Fibroblast of lung (primary cell): ENCODE data around the gene S100A14. TPM values are rescaled to one million over a fixed set of nuclear protein-coding genes. Genes with fewer than 3 reads are reported as not detected.

ENCODE experiments used
- DNase-seq, 2 donors: peaks; one replicate each; pipeline versions ENCODE4 v3.0.0 to v3.0.0-alpha.2; 2010; ENCODE audit warnings: low read depth in 2 of 2
- H2AFZ ChIP-seq: 2 replicates; pipeline ENCODE4 v1.5.1; 2012; ENCODE audit warnings: low read length, control low read depth, inconsistent platforms
- H3K27ac ChIP-seq: 2 replicates; pipeline ENCODE4 v1.5.1; 2011; ENCODE audit warnings: low read length, control low read depth; ENCODE audit not compliant: insufficient read depth
- H3K27me3 ChIP-seq: 2 replicates; pipeline ENCODE4 v1.5.1; 2011; ENCODE audit warnings: mild to moderate bottlenecking, low read length; ENCODE audit not compliant: control insufficient read depth, insufficient read depth
- H3K36me3 ChIP-seq: 2 replicates; pipeline ENCODE4 v1.5.1; 2011; ENCODE audit warnings: low read length; ENCODE audit not compliant: control insufficient read depth, insufficient read depth
- H3K4me1 ChIP-seq: 2 replicates; pipeline ENCODE4 v1.5.1; 2011; ENCODE audit warnings: low read length; ENCODE audit not compliant: control insufficient read depth, insufficient read depth; ENCODE audit errors: extremely low read depth
- H3K4me2 ChIP-seq: 2 replicates; pipeline ENCODE4 v1.5.1; 2011; ENCODE audit warnings: low read length, control low read depth; ENCODE audit not compliant: insufficient read depth; ENCODE audit errors: extremely low read depth
- H3K4me3 ChIP-seq, 4 experiments: fragments of 200-600 bp in 1 of 4; sonication (generic) in 1 of 4; replicated peaks in 1 of 4; 2 replicates each; pipeline ENCODE4 v1.5.1; 2011 to 2016; ENCODE audit warnings: low read length in 4 of 4, low read depth in 3 of 4, mild to moderate bottlenecking in 3 of 4, control low read depth in 2 of 4, inconsistent platforms in 1 of 4, mixed read lengths in 1 of 4; ENCODE audit not compliant: insufficient read depth in 1 of 4; ENCODE audit errors: control extremely low read depth in 1 of 4
- H3K79me2 ChIP-seq: 2 replicates; pipeline ENCODE4 v1.5.1; 2012; ENCODE audit warnings: mild to moderate bottlenecking, low read length, inconsistent platforms; ENCODE audit not compliant: control insufficient read depth, insufficient read depth
- H3K9ac ChIP-seq: 2 replicates; pipeline ENCODE4 v1.5.1; 2011; ENCODE audit warnings: mild to moderate bottlenecking, low read length, control low read depth; ENCODE audit not compliant: insufficient read depth
- H3K9me3 ChIP-seq: 2 replicates; pipeline ENCODE4 v1.5.1; 2012; ENCODE audit warnings: low read depth, low read length; ENCODE audit not compliant: control insufficient read depth, insufficient read depth
- H4K20me1 ChIP-seq: 2 replicates; pipeline ENCODE4 v1.5.1; 2011; ENCODE audit warnings: low read length; ENCODE audit not compliant: control insufficient read depth, insufficient read depth; ENCODE audit errors: extremely low read depth
- EZH2 ChIP-seq: IDR thresholded peaks from 2 replicates; pipeline ENCODE4 v1.5.1; 2012; ENCODE audit warnings: low read length, control low read depth, mild to moderate bottlenecking; ENCODE audit errors: missing control alignments
- polyA plus RNA-seq, 2 donors: library from polyadenylated mRNA; depleted of rRNA in 1 of 2; stranded (reverse) in 1 of 2; unstranded in 1 of 2; fragments of >200 nt; gene quantifications; 2 replicates each; pipeline ENCODE4 v1.2.1, GENCODE V29; 2011 to 2012; ENCODE audit warnings: missing spikeins in 1 of 2
- total RNA-seq: library from RNA; depleted of rRNA; stranded (reverse); fragments of >200 nt; gene quantifications from 2 replicates; pipeline ENCODE4 v1.2.1, GENCODE V29; 2014
- TF ChIP-seq, protein P1 (sequence below), 2 donors: IDR thresholded peaks in 1 of 2; conservative IDR thresholded peaks in 1 of 2; 1 replicate in 1 of 2; 2 replicates in 1 of 2; pipeline ENCODE4 v1.5.1; 2011 to 2012; ENCODE audit warnings: low read length in 2 of 2, control low read depth in 1 of 2, inconsistent platforms in 1 of 2, low read depth in 1 of 2, mild to moderate bottlenecking in 1 of 2

Gene S100A14
- total and polyA plus RNA-seq, 2 donors (not counting 1 experiment from before 2014, with no cell fraction given): 0.33 to 0.51 TPM

GRCh38 chr1:153648000-153648643 is 32.0 kb upstream of the S100A14 start:
- H3K79me2 ChIP-seq: no peaks in the 10 kb centered on the region
- H3K9me3 ChIP-seq: no peaks in the 10 kb centered on the region
- H3K4me1 ChIP-seq: peaks cover 3% of the 10 kb centered on the region
- no peak overlapping the region for H3K4me2 ChIP-seq
- TF ChIP-seq, protein P1, sequence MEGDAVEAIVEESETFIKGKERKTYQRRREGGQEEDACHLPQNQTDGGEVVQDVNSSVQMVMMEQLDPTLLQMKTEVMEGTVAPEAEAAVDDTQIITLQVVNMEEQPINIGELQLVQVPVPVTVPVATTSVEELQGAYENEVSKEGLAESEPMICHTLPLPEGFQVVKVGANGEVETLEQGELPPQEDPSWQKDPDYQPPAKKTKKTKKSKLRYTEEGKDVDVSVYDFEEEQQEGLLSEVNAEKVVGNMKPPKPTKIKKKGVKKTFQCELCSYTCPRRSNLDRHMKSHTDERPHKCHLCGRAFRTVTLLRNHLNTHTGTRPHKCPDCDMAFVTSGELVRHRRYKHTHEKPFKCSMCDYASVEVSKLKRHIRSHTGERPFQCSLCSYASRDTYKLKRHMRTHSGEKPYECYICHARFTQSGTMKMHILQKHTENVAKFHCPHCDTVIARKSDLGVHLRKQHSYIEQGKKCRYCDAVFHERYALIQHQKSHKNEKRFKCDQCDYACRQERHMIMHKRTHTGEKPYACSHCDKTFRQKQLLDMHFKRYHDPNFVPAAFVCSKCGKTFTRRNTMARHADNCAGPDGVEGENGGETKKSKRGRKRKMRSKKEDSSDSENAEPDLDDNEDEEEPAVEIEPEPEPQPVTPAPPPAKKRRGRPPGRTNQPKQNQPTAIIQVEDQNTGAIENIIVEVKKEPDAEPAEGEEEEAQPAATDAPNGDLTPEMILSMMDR (conservative IDR thresholded peaks at IDR 0.05 in 1 of 2, IDR thresholded peaks at IDR 0.05 in 1 of 2; ENCODE audit: low read depth in 1 of 2, low read length in 2 of 2): no peak
- no peak for TF ChIP-seq EZH2
- no peak overlapping the region for H2AFZ ChIP-seq
- H3K4me3 ChIP-seq: no peak overlapping the region
- no peak overlapping the region for H3K27ac ChIP-seq
- H3K9ac ChIP-seq: no peak overlapping the region
- H3K36me3 ChIP-seq: peaks cover 5% of the 10 kb centered on the region
- H4K20me1 ChIP-seq: no peaks in the 10 kb centered on the region
- no peak for DNase-seq
- no peaks in the 10 kb centered on the region for H3K27me3 ChIP-seq

GRCh38 chr1:153647346-153647714 is 31.2 kb upstream of the S100A14 start:
- H4K20me1 ChIP-seq: no peaks in the 10 kb centered on the region
- no peak overlapping the region for H3K4me3 ChIP-seq
- no peaks in the 10 kb centered on the region for H3K4me1 ChIP-seq
- no peak for TF ChIP-seq EZH2
- TF ChIP-seq, protein P1 (conservative IDR thresholded peaks at IDR 0.05 in 1 of 2, IDR thresholded peaks at IDR 0.05 in 1 of 2; ENCODE audit: low read depth in 1 of 2, low read length in 2 of 2): no peak
- no peaks in the 10 kb centered on the region for H3K79me2 ChIP-seq
- no peak overlapping the region for H3K9ac ChIP-seq
- H3K36me3 ChIP-seq: peaks cover 5% of the 10 kb centered on the region
- H3K9me3 ChIP-seq: no peaks in the 10 kb centered on the region
- DNase-seq: no peak
- H3K4me2 ChIP-seq: no peak overlapping the region
- H3K27ac ChIP-seq: no peak overlapping the region
- H2AFZ ChIP-seq: no peak overlapping the region
- H3K27me3 ChIP-seq: no peaks in the 10 kb centered on the region

DNA sequence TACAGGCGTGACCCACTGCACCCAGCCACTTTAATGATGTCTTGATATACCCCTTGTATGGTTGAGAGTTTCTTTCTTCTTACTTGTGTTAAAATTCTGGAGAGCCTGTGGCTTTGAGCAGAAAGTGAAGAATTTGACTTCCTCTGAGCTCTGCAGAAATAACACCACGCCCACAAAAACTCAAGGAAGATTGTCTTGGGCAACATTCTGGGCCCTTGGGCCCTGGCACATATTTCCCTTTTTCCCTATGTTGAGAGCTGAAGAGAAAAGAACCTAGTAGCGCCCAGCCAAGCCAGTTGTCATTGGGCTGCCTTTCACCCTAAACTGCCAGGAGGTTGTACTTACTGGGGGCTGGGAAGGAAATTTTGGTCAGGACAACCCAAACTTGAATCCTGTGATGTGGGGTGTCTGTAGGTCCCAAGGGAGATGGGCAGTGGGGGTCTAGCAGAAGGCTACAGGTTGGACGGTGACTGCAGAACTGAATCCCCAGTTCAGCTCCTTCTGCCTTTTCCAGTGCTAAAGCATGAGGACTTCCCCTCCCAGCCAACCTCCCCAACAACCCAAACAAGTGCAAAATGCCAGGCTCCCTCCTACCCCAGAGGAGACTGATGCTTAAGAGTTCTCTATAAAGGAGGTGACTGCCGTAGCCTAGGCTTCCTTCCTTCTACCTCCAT is 30.7 kb upstream of the S100A14 start:
- no peak for DNase-seq
- H3K27ac ChIP-seq: no peak overlapping the region
- H2AFZ ChIP-seq: no peak overlapping the region
- no peak overlapping the region for H3K4me2 ChIP-seq
- H3K36me3 ChIP-seq: peaks cover 8% of the 10 kb centered on the region
- no peaks in the 10 kb centered on the region for H3K9me3 ChIP-seq
- no peak overlapping the region for H3K9ac ChIP-seq
- no peaks in the 10 kb centered on the region for H3K4me1 ChIP-seq
- H3K4me3 ChIP-seq: no peak overlapping the region
- no peaks in the 10 kb centered on the region for H4K20me1 ChIP-seq
- no peaks in the 10 kb centered on the region for H3K27me3 ChIP-seq
- TF ChIP-seq, protein P1 (conservative IDR thresholded peaks at IDR 0.05 in 1 of 2, IDR thresholded peaks at IDR 0.05 in 1 of 2; ENCODE audit: low read depth in 1 of 2, low read length in 2 of 2): no peak
- TF ChIP-seq EZH2: no peak
- no peaks in the 10 kb centered on the region for H3K79me2 ChIP-seq
